NCI-H82 (cell line): ENCODE results near the gene ALKBH4.
"Not testable (repeated sequence)": the region's sequence is repeated elsewhere in the genome, so short reads cannot be mapped to it uniquely, and the experiment has no call there.

Experiments used
- DNase-seq: peaks from one replicate; lab custom pipeline; 2025; lab: John Stamatoyannopoulos, UW

ALKBH4 gene

GRCh38 chr7:102427019-102427405 is 37.7 kb downstream of the ALKBH4 start:
- DNase-seq: no peak

- DNase-seq: no peak
Measured at GRCh38 chr7:102426268-102427018, 38.2 kb downstream of the ALKBH4 start.

GRCh38 chr7:102425639-102426267 is 38.9 kb downstream of the ALKBH4 start:
- peak; percentile 83 for DNase-seq

- DNase-seq: no peak
Measured at GRCh38 chr7:102424787-102425218, 39.9 kb downstream of the ALKBH4 start.

GRCh38 chr7:102424129-102424551 is 40.5 kb downstream of the ALKBH4 start:
- peak; percentile 88 for DNase-seq

- no peak for DNase-seq
Measured at GRCh38 chr7:102421706-102422240, 42.9 kb downstream of the ALKBH4 start.

GRCh38 chr7:102418592-102418991 is 46.1 kb downstream of the ALKBH4 start:
- DNase-seq: no peak

- DNase-seq: no peak
Measured at GRCh38 chr7:102417105-102417504, 47.6 kb downstream of the ALKBH4 start.

- no peak for DNase-seq
Measured at GRCh38 chr7:102416406-102416805, 48.3 kb downstream of the ALKBH4 start.

GRCh38 chr7:102415685-102416225 is 48.9 kb downstream of the ALKBH4 start:
- DNase-seq: no peak

GRCh38 chr7:102413611-102414010 is 51.1 kb downstream of the ALKBH4 start:
- DNase-seq: no peak

- no peak for DNase-seq
Measured at GRCh38 chr7:102413091-102413490, 51.6 kb downstream of the ALKBH4 start.

- peak; percentile 42 for DNase-seq
Measured at GRCh38 chr7:102412548-102412947, 52.1 kb downstream of the ALKBH4 start.

- no peak for DNase-seq
Measured at GRCh38 chr7:102410918-102411317, 53.7 kb downstream of the ALKBH4 start.

GRCh38 chr7:102410123-102410522 is 54.5 kb downstream of the ALKBH4 start:
- DNase-seq: no peak

GRCh38 chr7:102409340-102409739 is 55.3 kb downstream of the ALKBH4 start:
- DNase-seq: no peak

- not testable (repeated sequence) for DNase-seq
Measured at GRCh38 chr7:102408530-102408929, 56.1 kb downstream of the ALKBH4 start.

GRCh38 chr7:102407910-102408309 is 56.8 kb downstream of the ALKBH4 start:
- DNase-seq: no peak
